A549 (cell line): Measurements from ENCODE around the gene RENBP. TPM values are rescaled to one million over a fixed set of nuclear protein-coding genes. Genes with fewer than 3 reads are reported as not detected.

ENCODE experiments used
- ATAC-seq, 2 experiments: fragments of 200-7000 bp in 1 of 2; fragments of >200 bp in 1 of 2; cut with Nextera tagmentation in 1 of 2; cut with Tn5 transposase in 1 of 2; 3 replicates each; pipeline versions ENCODE4 v1.8.0 to v1.9.1; 2018 to 2020; ENCODE audit warnings: mild to moderate bottlenecking in 1 of 2, moderate library complexity in 1 of 2
- CTCF ChIA-PET: fragments of 300-600 bp; sonication (Branson Sonifier 250); formaldehyde crosslinking; extraction: SDS; loops from one replicate; lab custom pipeline; 2021; ENCODE audit warnings: antibody characterized with exemption, inconsistent platforms; lab: Yijun Ruan, JAX
- POLR2A ChIA-PET: fragments of 350-600 bp; formaldehyde crosslinking; extraction: SDS; loops from one replicate; lab custom pipeline; 2021; ENCODE audit warnings: antibody characterized with exemption, inconsistent platforms; lab: Yijun Ruan, JAX
- DNase-seq, 2 experiments: peaks; one replicate each; pipeline versions ENCODE4 v3.0.0 to v3.0.0-alpha.2; 2011 to 2016; ENCODE audit warnings: low read depth in 1 of 2, low spot score in 1 of 2
- FAIRE-seq: peaks from 2 replicates; lab custom pipeline; 2011; peaks lifted over from hg19 to GRCh38; lab: Jason Lieb, UNC
- H3K27ac ChIP-seq, 2 experiments: fragments of >200 bp; sonication (Bioruptor Twin); formaldehyde crosslinking; 3 replicates each; pipeline ENCODE4 v1.5.1; 2016 to 2017
- H3K4me1 ChIP-seq: fragments of >200 bp; sonication (Bioruptor Twin); formaldehyde crosslinking; 3 replicates; pipeline ENCODE4 v1.6.1; 2016
- H3K4me2 ChIP-seq: fragments of >200 bp; sonication (Bioruptor Twin); formaldehyde crosslinking; 3 replicates; pipeline ENCODE4 v1.6.1; 2016
- H3K4me3 ChIP-seq: fragments of >200 bp; sonication (Bioruptor Twin); formaldehyde crosslinking; 3 replicates; pipeline ENCODE4 v1.5.1; 2016
- H3K9me3 ChIP-seq: fragments of >200 bp; sonication (Bioruptor Twin); formaldehyde crosslinking; 3 replicates; pipeline ENCODE4 v1.6.1; 2016
- BHLHE40 ChIP-seq: IDR thresholded peaks from 2 replicates; pipeline ENCODE4 v1.6.1; 2012; ENCODE audit warnings: low read depth, low read length, inconsistent platforms
- CBX2 ChIP-seq: fragments of 200-600 bp; sonication (generic); IDR thresholded peaks from 2 replicates; pipeline ENCODE4 v1.6.1; 2016; ENCODE audit warnings: low read depth, mild to moderate bottlenecking, borderline replicate concordance
- CBX8 ChIP-seq: fragments of 200-600 bp; sonication (generic); IDR thresholded peaks from 2 replicates; pipeline ENCODE4 v1.6.1; 2016
- CTCF ChIP-seq: fragments of >200 bp; sonication (Bioruptor Twin); formaldehyde crosslinking; IDR thresholded peaks from 3 replicates; pipeline ENCODE4 v1.5.1; 2016
- EHF ChIP-seq: fragments of 250-450 bp; sonication (Bioruptor Pico); IDR thresholded peaks from 2 replicates; pipeline ENCODE4 v1.5.0; 2020; ENCODE audit warnings: mild to moderate bottlenecking
- EP300 ChIP-seq, 2 experiments: fragments of >200 bp; sonication (Bioruptor Twin); formaldehyde crosslinking; IDR thresholded peaks; 2 replicates in 1 of 2; 3 replicates in 1 of 2; pipeline ENCODE4 v1.6.1; 2016 to 2017
- FOSB ChIP-seq: fragments of 250-450 bp; sonication (Bioruptor Pico); IDR thresholded peaks from 2 replicates; pipeline ENCODE4 v1.5.0; 2020; ENCODE audit warnings: mild to moderate bottlenecking, moderate library complexity
- FOSL2 ChIP-seq, 2 experiments: fragments of 450-650 bp in 1 of 2; fragments of >200 bp in 1 of 2; sonication (Bioruptor Twin) in 1 of 2; formaldehyde crosslinking; IDR thresholded peaks; 2 replicates each; pipeline versions ENCODE4 v1.5.0 to v1.6.1; 2016 to 2020; ENCODE audit warnings: mild to moderate bottlenecking in 1 of 2, moderate library complexity in 1 of 2
- FOXS1 ChIP-seq: fragments of 250-450 bp; sonication (Bioruptor Pico); IDR thresholded peaks from 2 replicates; pipeline ENCODE4 v1.5.0; 2020; ENCODE audit warnings: mild to moderate bottlenecking, moderate library complexity
- GATA3 ChIP-seq: IDR thresholded peaks from 2 replicates; pipeline ENCODE4 v1.6.1; 2012; ENCODE audit warnings: borderline replicate concordance
- HES2 ChIP-seq: fragments of >200 bp; sonication (Bioruptor Twin); formaldehyde crosslinking; IDR thresholded peaks from 2 replicates; pipeline ENCODE4 v1.6.1; 2016
- HOXA7 ChIP-seq: fragments of 250-450 bp; sonication (Bioruptor Pico); IDR thresholded peaks from 2 replicates; pipeline ENCODE4 v1.5.0; 2020; ENCODE audit warnings: mild to moderate bottlenecking, moderate library complexity
- HOXB5 ChIP-seq: fragments of 250-450 bp; sonication (Bioruptor Pico); IDR thresholded peaks from 2 replicates; pipeline ENCODE4 v1.5.0; 2020; ENCODE audit warnings: mild to moderate bottlenecking, moderate library complexity
- KDM5A ChIP-seq: fragments of 200-600 bp; sonication (generic); IDR thresholded peaks from 2 replicates; pipeline ENCODE4 v1.6.1; 2016; ENCODE audit warnings: antibody characterized with exemption, mild to moderate bottlenecking
- MAFK ChIP-seq: fragments of 450-650 bp; IDR thresholded peaks from 2 replicates; pipeline ENCODE4 v1.6.1; 2014; ENCODE audit not compliant: partially characterized antibody
- MAZ ChIP-seq: fragments of 150-350 bp; IDR thresholded peaks from 2 replicates; pipeline ENCODE4 v1.6.1; 2014; ENCODE audit warnings: antibody characterized with exemption, low read depth, low read length, borderline replicate concordance
- MYC ChIP-seq: IDR thresholded peaks from 2 replicates; pipeline ENCODE4 v1.6.1; 2012; ENCODE audit warnings: mild to moderate bottlenecking, inconsistent platforms, low read length, improper control_type of control experiment, borderline replicate concordance
- PBX3 ChIP-seq: IDR thresholded peaks from 2 replicates; pipeline ENCODE4 v1.6.1; 2012
- PHF8 ChIP-seq: fragments of 200-600 bp; sonication (generic); IDR thresholded peaks from 2 replicates; pipeline ENCODE4 v1.6.1; 2016; ENCODE audit warnings: low read depth, mild to moderate bottlenecking, antibody characterized with exemption, moderate library complexity, borderline replicate concordance
- POLR2A ChIP-seq: IDR thresholded peaks from 2 replicates; pipeline ENCODE4 v1.6.1; 2012; ENCODE audit warnings: mild to moderate bottlenecking, low read length
- POLR2AphosphoS2 ChIP-seq: conservative IDR thresholded peaks from 2 replicates; pipeline ENCODE4 v1.6.1; 2012; ENCODE audit warnings: low read length, improper control_type of control experiment, inconsistent platforms
- RAD21 ChIP-seq, 2 experiments: fragments of >200 bp in 1 of 2; sonication (Bioruptor Twin) in 1 of 2; formaldehyde crosslinking in 1 of 2; IDR thresholded peaks in 1 of 2; conservative IDR thresholded peaks in 1 of 2; 2 replicates in 1 of 2; 3 replicates in 1 of 2; pipeline ENCODE4 v1.6.1; 2012 to 2018; ENCODE audit warnings: inconsistent platforms in 1 of 2
- RARB ChIP-seq: fragments of 250-450 bp; sonication (Bioruptor Pico); IDR thresholded peaks from 2 replicates; pipeline ENCODE4 v1.8.0; 2021; ENCODE audit warnings: mild to moderate bottlenecking, moderate library complexity
- RCOR1 ChIP-seq: fragments of 150-350 bp; IDR thresholded peaks from 2 replicates; pipeline ENCODE4 v1.6.1; 2014; ENCODE audit warnings: antibody characterized with exemption, low read length, low read depth
- SMC3 ChIP-seq: fragments of >200 bp; sonication (Bioruptor Twin); formaldehyde crosslinking; IDR thresholded peaks from 3 replicates; pipeline ENCODE4 v1.6.1; 2018; ENCODE audit warnings: inconsistent platforms
- SREBF2 ChIP-seq: fragments of 450-650 bp; IDR thresholded peaks from 2 replicates; pipeline ENCODE4 v1.6.1; 2014; ENCODE audit warnings: mild to moderate bottlenecking, moderate library complexity
- TP53 ChIP-seq: fragments of 250-450 bp; sonication (Bioruptor Pico); IDR thresholded peaks from 2 replicates; pipeline ENCODE4 v1.5.0; 2021; ENCODE audit warnings: mild to moderate bottlenecking, moderate library complexity
- USF2 ChIP-seq: fragments of 450-650 bp; IDR thresholded peaks from 2 replicates; pipeline ENCODE4 v1.6.1; 2014; ENCODE audit warnings: antibody characterized with exemption
- ZC3H11A ChIP-seq: fragments of 450-650 bp; IDR thresholded peaks from 2 replicates; pipeline ENCODE4 v1.6.1; 2014; ENCODE audit warnings: antibody characterized with exemption, mild to moderate bottlenecking
- ZFP36 ChIP-seq: fragments of 450-650 bp; IDR thresholded peaks from 2 replicates; pipeline ENCODE4 v1.6.1; 2014; ENCODE audit warnings: borderline replicate concordance; ENCODE audit not compliant: partially characterized antibody
- ZNF302 ChIP-seq: fragments of 250-450 bp; sonication (Bioruptor Pico); IDR thresholded peaks from 2 replicates; pipeline ENCODE4 v1.9.0; 2021; ENCODE audit warnings: inconsistent platforms, mild to moderate bottlenecking, moderate library complexity
- ZSCAN20 ChIP-seq: fragments of 250-450 bp; sonication (Bioruptor Pico); IDR thresholded peaks from 2 replicates; pipeline ENCODE4 v1.8.0; 2022; ENCODE audit warnings: mild to moderate bottlenecking, moderate library complexity
- WGBS: methylation state at CpG from one replicate; pipeline ENCODE4 v1.1.6; 2017; ENCODE audit errors: missing lambda C conversion rate; 5-methylcytosine and 5-hydroxymethylcytosine counted together
- polyA plus RNA-seq, 4 experiments: library from polyadenylated mRNA; depleted of rRNA in 3 of 4; stranded (reverse); fragments of >200 nt; fragmentation: RNase III in 1 of 4; extraction: RNeasy Plus Mini Kit Qiagen cat#74134 plus additional on column Dnase treatment in 1 of 4; gene quantifications; 2 replicates in 3 of 4; 3 replicates in 1 of 4; pipeline ENCODE4 v1.2.3, GENCODE V29; 2011 to 2017

The RENBP gene
- polyA plus RNA-seq, 2 of the 4 experiments (the other 2 are of a cell fraction) = not detected

- TF ChIP-seq USF2 = no peak
- no peak for TF ChIP-seq CBX8
- TF ChIP-seq ZFP36 = no peak
- no peak for TF ChIP-seq CTCF
- TF ChIP-seq, all 56 proteins: peak for 0
Observed at GRCh38 chrX:153897899-153898298, 46.5 kb downstream of the RENBP start (continued).

GRCh38 chrX:153889123-153889522 is 55.3 kb downstream of the RENBP start:
- CTCF ChIA-PET = interaction anchor here (0.6 to 1.2 kb wide), 3 partner anchors 21 to 126 kb away, joined by 3 read pairs; no protein-coding TSS in a partner anchor
- TF ChIP-seq PBX3 = no peak
- no peak for TF ChIP-seq HOXB5 (CRISPR knock-in tag)
- no peak for TF ChIP-seq SREBF2
- TF ChIP-seq MAFK = no peak
- no peak for TF ChIP-seq CBX2
- no peak for TF ChIP-seq GATA3
- no peak for TF ChIP-seq HOXA7 (CRISPR knock-in tag)
- no peak for TF ChIP-seq KDM5A
- no peak for TF ChIP-seq EHF (CRISPR knock-in tag)
- no peak for TF ChIP-seq PHF8
- TF ChIP-seq EP300 (IDR thresholded peaks at IDR 0.05) = no peak
- TF ChIP-seq FOSB (CRISPR knock-in tag) = no peak
- TF ChIP-seq ZC3H11A = no peak
- no peak for TF ChIP-seq RARB (CRISPR knock-in tag)
- TF ChIP-seq SMC3 = no peak
- no peak for TF ChIP-seq RCOR1
- H3K4me3 ChIP-seq = no peak overlapping the region
- POLR2A ChIA-PET = no interaction called here
- no peak for FAIRE-seq
- no peak for DNase-seq
- no peak overlapping the region for H3K4me2 ChIP-seq
- WGBS = 50% methylated on average over 6 of the region's 6 CpGs
- H3K9me3 ChIP-seq = no peaks in the 10 kb centered on the region
- H3K4me1 ChIP-seq = peaks cover 19% of the 10 kb centered on the region
- ATAC-seq = no peak
- H3K27ac ChIP-seq = no peak overlapping the region

GRCh38 chrX:153888344-153888743 is 56.1 kb downstream of the RENBP start:
- 33% methylated on average over 5 of the region's 6 CpGs for whole genome bisulfite sequencing
- CTCF ChIA-PET = interaction anchor here (1.1 to 1.2 kb wide), 2 partner anchors 22 to 23 kb away, joined by 3 read pairs; no protein-coding TSS in a partner anchor

More at GRCh38 chrX:153888344-153888743, 56.1 kb downstream of the RENBP start:
- H3K4me1 ChIP-seq = peaks cover 21% of the 10 kb centered on the region
- FAIRE-seq (no peak), DNase-seq (no peak), ATAC-seq (no peak)
- no peak overlapping the region for H3K27ac ChIP-seq
- no peak overlapping the region for H3K4me3 ChIP-seq
- TF ChIP-seq CBX8 (no peak), ZSCAN20 (CRISPR knock-in tag) (no peak), POLR2AphosphoS2 (no peak), SREBF2 (no peak), FOXS1 (no peak), HES2 (no peak), POLR2A (no peak), USF2 (no peak), TP53 (no peak), MAZ (no peak), RAD21 (conservative IDR thresholded peaks at IDR 0.05 in 1 of 2, IDR thresholded peaks at IDR 0.05 in 1 of 2) (no peak), ZNF302 (CRISPR knock-in tag) (no peak), PBX3 (no peak), FOSL2 (IDR thresholded peaks at IDR 0.05) (no peak), FOSL2 (CRISPR knock-in tag; IDR thresholded peaks at IDR 0.05) (no peak), CBX2 (no peak), BHLHE40 (no peak), MYC (no peak)
- POLR2A ChIA-PET = no interaction called here
- no peaks in the 10 kb centered on the region for H3K9me3 ChIP-seq
- no peak overlapping the region for H3K4me2 ChIP-seq
